OCI-LY7 (cell line): ENCODE measurements around the gene UBE2E3.

ENCODE experiments used
- EZH2phosphoT487 ChIP-seq: fragments of 200-600 bp; sonication (generic); IDR thresholded peaks from 2 replicates; pipeline ENCODE4 v1.6.1; 2018; ENCODE audit warnings: low read depth, borderline replicate concordance, mild to moderate bottlenecking, mixed run types, antibody characterized with exemption, low read length, moderate library complexity, mixed read lengths
- TF ChIP-seq, protein P1 (sequence below): fragments of 200-600 bp; sonication (generic); conservative IDR thresholded peaks from 2 replicates; pipeline ENCODE4 v1.5.1; 2014; ENCODE audit warnings: mild to moderate bottlenecking, antibody characterized with exemption, low read length, moderate library complexity, mixed read lengths

DNA sequence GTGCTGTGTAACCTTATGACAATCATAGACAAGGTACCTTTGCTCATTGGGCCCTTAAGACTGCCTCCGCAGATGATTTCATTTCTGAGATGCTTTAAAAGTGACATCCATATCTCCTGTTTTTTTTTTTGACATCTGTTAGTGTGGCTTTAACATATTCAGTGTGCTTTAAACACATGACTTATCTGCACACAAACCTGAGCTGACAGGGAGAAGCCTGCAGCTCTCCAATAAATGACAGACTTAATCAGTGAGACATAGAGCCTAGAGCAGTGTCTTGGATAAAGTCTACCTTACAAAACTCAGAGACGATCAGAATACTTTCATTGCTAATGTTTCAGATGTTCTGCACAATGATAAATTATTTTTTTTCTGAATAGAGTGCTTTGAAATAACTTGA is 130.7 kb downstream of the UBE2E3 start:
- TF ChIP-seq, protein P1, sequence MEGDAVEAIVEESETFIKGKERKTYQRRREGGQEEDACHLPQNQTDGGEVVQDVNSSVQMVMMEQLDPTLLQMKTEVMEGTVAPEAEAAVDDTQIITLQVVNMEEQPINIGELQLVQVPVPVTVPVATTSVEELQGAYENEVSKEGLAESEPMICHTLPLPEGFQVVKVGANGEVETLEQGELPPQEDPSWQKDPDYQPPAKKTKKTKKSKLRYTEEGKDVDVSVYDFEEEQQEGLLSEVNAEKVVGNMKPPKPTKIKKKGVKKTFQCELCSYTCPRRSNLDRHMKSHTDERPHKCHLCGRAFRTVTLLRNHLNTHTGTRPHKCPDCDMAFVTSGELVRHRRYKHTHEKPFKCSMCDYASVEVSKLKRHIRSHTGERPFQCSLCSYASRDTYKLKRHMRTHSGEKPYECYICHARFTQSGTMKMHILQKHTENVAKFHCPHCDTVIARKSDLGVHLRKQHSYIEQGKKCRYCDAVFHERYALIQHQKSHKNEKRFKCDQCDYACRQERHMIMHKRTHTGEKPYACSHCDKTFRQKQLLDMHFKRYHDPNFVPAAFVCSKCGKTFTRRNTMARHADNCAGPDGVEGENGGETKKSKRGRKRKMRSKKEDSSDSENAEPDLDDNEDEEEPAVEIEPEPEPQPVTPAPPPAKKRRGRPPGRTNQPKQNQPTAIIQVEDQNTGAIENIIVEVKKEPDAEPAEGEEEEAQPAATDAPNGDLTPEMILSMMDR: no peak
- TF ChIP-seq EZH2phosphoT487: no peak
